Measurements from ENCODE around the gene SEZ6L. TPM values are rescaled to one million over a fixed set of nuclear protein-coding genes. Genes with fewer than 3 reads are reported as not detected.

SEZ6L gene
- total RNA-seq, 4 donors from 2014 or later: under 0.01 TPM; not detected in 3

DNA sequence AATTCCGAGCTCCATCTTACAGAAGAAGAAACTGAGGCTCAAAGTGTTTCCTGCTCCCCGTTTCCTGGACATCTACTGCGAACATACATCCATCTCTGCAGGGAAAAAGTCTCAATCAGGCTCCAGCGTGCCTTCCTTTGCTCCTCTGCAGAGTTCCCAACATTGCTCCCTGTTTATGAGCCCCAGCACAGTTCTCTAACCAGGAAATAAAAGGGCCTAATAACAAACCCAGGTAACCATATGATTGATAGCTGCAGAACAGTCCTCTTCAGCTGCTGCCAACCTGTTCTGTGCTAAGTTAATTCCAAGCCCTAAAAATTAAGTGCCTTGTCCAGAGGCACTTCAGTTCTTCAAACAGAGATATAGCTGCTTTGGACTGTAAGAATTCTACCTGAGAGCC is 154.9 kb downstream of the SEZ6L start:
- WGBS, 2 donors: 62 to 90% methylated on average over 4 of the region's 4 CpGs
- intact Hi-C loops (cut with DNase I): no loop called here

GRCh38 chr22:26325641-26326040 is 156.4 kb downstream of the SEZ6L start:
- Histone ChIP-seq H3K27me3 (peaks cover 0 to 34% (median 0%) of the 10 kb centered on the region in 4 donors), H3K36me3 (no peaks in the 10 kb centered on the region), H3K27ac (no peak overlapping the region), H3K9me3 (no peaks in the 10 kb centered on the region), H3K4me1 (no peaks in the 10 kb centered on the region), H3K4me3 (no peak overlapping the region)
- WGBS, 2 donors: 44 to 48% methylated on average over 4 of the region's 4 CpGs
- TF ChIP-seq, protein P1, sequence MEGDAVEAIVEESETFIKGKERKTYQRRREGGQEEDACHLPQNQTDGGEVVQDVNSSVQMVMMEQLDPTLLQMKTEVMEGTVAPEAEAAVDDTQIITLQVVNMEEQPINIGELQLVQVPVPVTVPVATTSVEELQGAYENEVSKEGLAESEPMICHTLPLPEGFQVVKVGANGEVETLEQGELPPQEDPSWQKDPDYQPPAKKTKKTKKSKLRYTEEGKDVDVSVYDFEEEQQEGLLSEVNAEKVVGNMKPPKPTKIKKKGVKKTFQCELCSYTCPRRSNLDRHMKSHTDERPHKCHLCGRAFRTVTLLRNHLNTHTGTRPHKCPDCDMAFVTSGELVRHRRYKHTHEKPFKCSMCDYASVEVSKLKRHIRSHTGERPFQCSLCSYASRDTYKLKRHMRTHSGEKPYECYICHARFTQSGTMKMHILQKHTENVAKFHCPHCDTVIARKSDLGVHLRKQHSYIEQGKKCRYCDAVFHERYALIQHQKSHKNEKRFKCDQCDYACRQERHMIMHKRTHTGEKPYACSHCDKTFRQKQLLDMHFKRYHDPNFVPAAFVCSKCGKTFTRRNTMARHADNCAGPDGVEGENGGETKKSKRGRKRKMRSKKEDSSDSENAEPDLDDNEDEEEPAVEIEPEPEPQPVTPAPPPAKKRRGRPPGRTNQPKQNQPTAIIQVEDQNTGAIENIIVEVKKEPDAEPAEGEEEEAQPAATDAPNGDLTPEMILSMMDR (IDR thresholded peaks at IDR 0.05): no peak
- no peak for TF ChIP-seq POLR2A (IDR thresholded peaks at IDR 0.05)
- intact Hi-C loops (cut with DNase I): no loop called here
- DNase-seq: no peak

More for the DNA sequence above, 154.9 kb downstream of the SEZ6L start:
- Histone ChIP-seq H3K27ac (no peak overlapping the region), H3K36me3 (no peaks in the 10 kb centered on the region), H3K27me3 (peaks cover 0 to 38% (median 0%) of the 10 kb centered on the region in 4 donors), H3K4me3 (no peak overlapping the region), H3K9me3 (no peaks in the 10 kb centered on the region), H3K4me1 (no peaks in the 10 kb centered on the region)
- TF ChIP-seq, protein P1 (IDR thresholded peaks at IDR 0.05): no peak
- no peak for TF ChIP-seq POLR2A (IDR thresholded peaks at IDR 0.05)
- no peak for DNase-seq

- intact Hi-C loops (cut with DNase I): no loop called here
- H3K4me3 ChIP-seq: no peak overlapping the region
- H3K9me3 ChIP-seq: no peaks in the 10 kb centered on the region
- no peak for TF ChIP-seq POLR2A (IDR thresholded peaks at IDR 0.05)
- TF ChIP-seq, protein P1 (IDR thresholded peaks at IDR 0.05): no peak
- WGBS, 2 donors: 49% methylated on average over 4 of the region's 20 CpGs; no CpG with 5 or more reads in 1 of the 2 donors
- no peaks in the 10 kb centered on the region for H3K36me3 ChIP-seq
- H3K27ac ChIP-seq: no peak overlapping the region
- H3K27me3 ChIP-seq: peaks cover 0 to 32% (median 0%) of the 10 kb centered on the region in 4 donors
- no peaks in the 10 kb centered on the region for H3K4me1 ChIP-seq
- no peak for DNase-seq
Observed at GRCh38 chr22:26326803-26327202, 157.5 kb downstream of the SEZ6L start.

DNA sequence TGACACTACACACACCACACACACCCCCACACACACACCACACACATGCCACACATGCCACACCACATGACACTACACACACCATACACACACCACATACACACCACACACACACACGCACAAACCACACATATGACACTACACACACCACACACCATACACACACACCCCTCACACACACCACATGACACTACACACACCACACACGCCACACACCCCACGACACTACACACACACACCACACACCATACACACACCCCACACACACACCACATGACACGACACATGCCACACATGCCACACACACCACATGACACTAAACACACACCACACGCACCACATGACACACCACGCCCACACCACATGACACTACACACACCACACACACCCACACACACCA is 158.0 kb downstream of the SEZ6L start:
- Histone ChIP-seq H3K36me3 (no peaks in the 10 kb centered on the region), H3K27me3 (peaks cover 0 to 37% (median 0%) of the 10 kb centered on the region in 4 donors), H3K4me1 (no peaks in the 10 kb centered on the region), H3K9me3 (no peaks in the 10 kb centered on the region), H3K27ac (no peak overlapping the region), H3K4me3 (no peak overlapping the region)
- no peak for DNase-seq
- WGBS, 2 donors: 83 to 86% methylated on average over 6 of the region's 6 CpGs
- intact Hi-C loops (cut with DNase I): no loop called here
- TF ChIP-seq POLR2A (IDR thresholded peaks at IDR 0.05): no peak
- TF ChIP-seq, protein P1 (IDR thresholded peaks at IDR 0.05): no peak

DNA sequence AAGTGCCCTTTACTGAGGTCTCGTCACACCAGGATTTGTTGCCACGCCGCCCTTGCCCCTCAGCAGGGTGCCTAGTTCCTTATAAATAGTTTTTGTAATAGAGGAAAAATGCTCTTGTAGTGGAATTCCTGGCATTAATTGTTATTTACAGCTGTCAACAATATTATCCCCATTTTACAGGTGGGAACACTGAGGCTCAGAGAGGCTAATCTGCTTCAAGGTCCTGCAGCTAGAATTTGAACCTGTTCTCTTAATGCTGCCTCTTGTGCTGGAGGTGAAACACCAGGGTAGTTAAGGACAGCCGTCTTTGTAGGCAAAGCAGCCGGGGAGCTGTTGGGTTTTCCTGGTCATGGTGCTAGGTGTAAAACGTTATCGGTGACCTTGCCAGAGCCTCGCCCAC is 159.0 kb downstream of the SEZ6L start:
- no peak overlapping the region for H3K27ac ChIP-seq
- TF ChIP-seq POLR2A (IDR thresholded peaks at IDR 0.05): no peak
- TF ChIP-seq, protein P1 (IDR thresholded peaks at IDR 0.05): no peak
- 68 to 82% methylated on average over 3 to 8 of the region's 8 CpGs for WGBS, 2 donors
- no peak for DNase-seq
- H3K9me3 ChIP-seq: no peaks in the 10 kb centered on the region
- peaks cover 0 to 46% (median 0%) of the 10 kb centered on the region in 4 donors for H3K27me3 ChIP-seq
- intact Hi-C loops (cut with DNase I): no loop called here
- no peaks in the 10 kb centered on the region for H3K4me1 ChIP-seq
- H3K4me3 ChIP-seq: no peak overlapping the region
- no peaks in the 10 kb centered on the region for H3K36me3 ChIP-seq
